HS-27A (cell line): Measurements from ENCODE around the gene SHTN1.

Source experiments
- DNase-seq: peaks from one replicate; pipeline ENCODE4 v3.0.0-alpha.2; 2012; ENCODE audit warnings: low read depth, missing footprints

Gene SHTN1

GRCh38 chr10:116868722-116869121 lies 136.3 kb downstream of the SHTN1 start:
- no peak for DNase-seq

DNA sequence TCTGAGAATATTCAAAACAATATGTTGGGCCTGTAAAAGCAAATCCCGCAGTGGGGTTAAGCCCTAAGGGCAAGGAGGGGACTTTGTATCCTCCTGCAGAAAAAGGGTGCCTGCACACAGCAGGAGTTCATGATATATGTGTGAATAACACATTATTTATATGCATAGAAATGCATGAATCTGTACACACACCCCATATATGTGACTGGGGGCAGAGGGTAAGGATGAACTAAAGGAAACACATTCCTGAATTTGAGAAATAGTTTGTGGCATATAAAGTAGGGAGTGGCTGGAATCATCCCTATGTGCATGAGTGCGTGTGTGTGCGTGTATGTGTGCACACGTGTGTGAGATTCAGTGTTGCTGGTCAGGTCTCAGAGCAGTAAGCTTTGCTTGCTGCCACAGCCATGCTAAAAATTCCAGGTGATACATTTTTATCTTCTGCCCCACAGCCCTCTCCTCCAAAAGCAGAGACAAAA lies 136.8 kb downstream of the SHTN1 start:
- no peak for DNase-seq

DNA sequence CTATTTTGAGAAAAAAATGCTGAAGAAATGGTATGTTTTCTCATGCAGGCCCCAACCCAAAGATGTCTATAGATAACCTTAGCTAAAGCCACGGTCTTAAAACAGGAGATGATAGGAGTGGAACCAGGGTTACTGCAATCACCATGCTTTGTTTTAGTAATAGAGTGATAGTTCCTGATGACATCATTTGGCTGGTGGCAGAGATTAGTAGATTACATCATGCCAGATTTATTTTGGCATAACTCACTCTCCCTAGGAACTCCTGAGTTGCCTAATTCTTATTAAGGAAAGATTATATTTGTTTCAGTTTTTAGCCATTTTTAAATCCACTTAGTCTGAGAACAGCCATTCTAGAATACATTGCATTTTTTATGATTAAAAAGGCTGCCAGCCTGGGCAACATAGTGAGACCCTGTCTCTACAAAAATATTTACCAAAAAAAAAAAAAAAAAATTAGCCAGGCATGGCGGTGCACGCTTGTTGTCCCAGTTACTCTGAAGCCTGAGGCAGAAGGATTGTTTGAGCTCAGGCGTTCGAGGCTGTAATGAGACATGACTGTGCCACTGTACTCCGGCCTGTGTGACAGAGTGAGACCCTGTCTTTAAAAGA lies 137.9 kb downstream of the SHTN1 start:
- DNase-seq = no peak

DNA sequence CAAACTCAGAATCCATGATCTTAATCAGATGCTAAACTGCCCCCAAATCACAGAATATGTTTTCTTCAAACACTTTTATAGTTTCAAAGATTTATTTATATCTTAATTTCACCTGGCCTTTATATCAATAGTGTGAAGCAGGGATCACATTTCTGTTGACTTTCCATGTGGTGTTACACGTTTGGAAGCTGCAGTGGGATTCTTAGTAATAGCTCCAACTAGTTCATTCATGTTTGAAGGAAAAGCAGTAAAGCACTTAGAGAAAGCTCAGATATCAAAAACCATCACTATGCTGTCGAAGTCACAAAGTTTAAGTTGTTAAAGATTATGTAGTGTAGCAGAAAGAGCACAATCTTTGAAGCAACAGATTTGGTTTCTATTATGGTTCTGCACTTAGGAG lies 138.9 kb downstream of the SHTN1 start:
- no peak for DNase-seq

DNA sequence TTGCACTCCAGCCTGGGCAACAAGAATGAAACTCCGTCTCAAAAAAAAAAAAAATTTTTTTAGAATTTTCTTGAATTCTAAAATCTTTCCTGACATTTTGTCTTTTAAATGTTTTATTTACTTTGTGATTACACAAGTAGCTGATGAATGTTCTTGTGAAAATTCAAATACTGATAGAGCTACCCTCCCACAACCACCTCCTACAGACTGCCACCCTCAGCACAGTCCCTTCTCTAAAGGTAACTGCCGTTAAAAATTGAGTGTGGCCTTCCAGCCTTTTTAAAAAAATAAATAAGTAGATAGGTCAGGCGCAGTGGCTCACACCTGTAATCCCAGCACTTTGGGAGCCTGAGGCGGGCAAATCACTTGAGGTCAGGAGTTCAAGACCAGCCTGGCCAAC lies 140.6 kb downstream of the SHTN1 start:
- no peak for DNase-seq

DNA sequence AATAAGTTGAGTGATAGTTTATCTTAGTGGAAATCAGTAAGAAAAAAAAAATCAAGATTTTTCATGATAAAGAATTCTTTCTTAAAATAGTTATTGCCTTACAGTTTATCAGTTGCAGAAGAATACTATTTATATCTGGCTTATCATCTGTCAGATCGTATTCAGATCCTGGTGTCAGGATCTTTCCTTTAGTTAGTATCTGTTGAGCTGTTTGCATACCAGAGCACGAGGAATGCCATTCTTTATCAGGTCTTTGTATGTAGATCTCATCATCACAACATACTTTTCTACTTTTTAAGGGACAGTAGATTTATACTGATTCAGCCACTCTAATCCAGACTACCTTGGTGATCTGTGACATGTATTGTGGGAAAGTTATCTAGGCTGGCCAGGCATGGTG lies 143.2 kb downstream of the SHTN1 start:
- DNase-seq = no peak

DNA sequence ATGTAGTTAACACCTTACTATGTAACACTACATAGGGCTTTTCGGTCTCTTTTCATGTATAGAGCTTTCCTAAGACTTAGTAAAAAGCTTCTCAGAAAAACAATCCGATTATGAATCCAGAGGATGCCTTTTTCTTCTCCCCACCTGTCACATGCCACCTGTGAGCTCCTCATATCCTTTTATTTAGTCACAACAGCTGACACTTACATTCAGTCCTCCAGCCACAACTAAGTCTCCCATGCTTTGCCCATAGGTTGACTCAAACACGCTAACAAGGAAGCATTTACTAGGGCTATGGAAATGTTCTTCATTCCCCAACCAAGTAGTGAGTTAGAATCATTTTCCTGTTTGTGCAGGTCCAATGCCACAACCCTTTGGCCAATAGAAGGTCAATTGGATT lies 147.8 kb downstream of the SHTN1 start:
- no peak for DNase-seq

- DNase-seq = no peak
Observed at GRCh38 chr10:116853701-116854100, 151.3 kb downstream of the SHTN1 start.

DNA sequence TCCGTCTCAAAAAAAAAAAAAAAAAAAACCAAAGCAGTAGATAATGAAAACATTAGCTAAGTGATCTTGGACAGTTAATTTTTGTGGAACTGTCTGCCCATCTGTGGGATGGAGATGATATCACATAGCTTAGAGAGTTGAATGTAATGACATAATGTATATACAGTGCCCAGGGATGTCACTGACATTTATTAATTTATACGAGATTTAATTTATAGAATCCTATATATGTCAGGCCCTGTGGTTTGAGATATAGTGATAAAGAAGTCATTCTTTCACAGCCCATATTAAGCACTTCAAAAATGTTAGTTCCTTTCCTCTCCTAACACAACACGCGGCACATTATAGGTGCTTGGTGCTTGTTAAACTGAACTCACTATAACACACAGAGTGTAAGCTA lies 151.7 kb downstream of the SHTN1 start:
- DNase-seq = no peak

GRCh38 chr10:116852246-116852645 lies 152.7 kb downstream of the SHTN1 start:
- DNase-seq = no peak

GRCh38 chr10:116850058-116850611 lies 154.9 kb downstream of the SHTN1 start:
- DNase-seq = no peak

GRCh38 chr10:116849248-116850057 lies 155.5 kb downstream of the SHTN1 start, which contains the start of gene ENO4:
Gene ENO4 (plus strand): TSS chr10:116849499. CDS start chr10:116849567, 68 bp downstream.
- DNase-seq = no peak

GRCh38 chr10:116848944-116849247 lies 156.1 kb downstream of the SHTN1 start:
- no peak for DNase-seq

- no peak for DNase-seq
Observed at GRCh38 chr10:116848032-116848943, 156.7 kb downstream of the SHTN1 start.

GRCh38 chr10:116845823-116846222 lies 159.2 kb downstream of the SHTN1 start:
- no peak for DNase-seq

DNA sequence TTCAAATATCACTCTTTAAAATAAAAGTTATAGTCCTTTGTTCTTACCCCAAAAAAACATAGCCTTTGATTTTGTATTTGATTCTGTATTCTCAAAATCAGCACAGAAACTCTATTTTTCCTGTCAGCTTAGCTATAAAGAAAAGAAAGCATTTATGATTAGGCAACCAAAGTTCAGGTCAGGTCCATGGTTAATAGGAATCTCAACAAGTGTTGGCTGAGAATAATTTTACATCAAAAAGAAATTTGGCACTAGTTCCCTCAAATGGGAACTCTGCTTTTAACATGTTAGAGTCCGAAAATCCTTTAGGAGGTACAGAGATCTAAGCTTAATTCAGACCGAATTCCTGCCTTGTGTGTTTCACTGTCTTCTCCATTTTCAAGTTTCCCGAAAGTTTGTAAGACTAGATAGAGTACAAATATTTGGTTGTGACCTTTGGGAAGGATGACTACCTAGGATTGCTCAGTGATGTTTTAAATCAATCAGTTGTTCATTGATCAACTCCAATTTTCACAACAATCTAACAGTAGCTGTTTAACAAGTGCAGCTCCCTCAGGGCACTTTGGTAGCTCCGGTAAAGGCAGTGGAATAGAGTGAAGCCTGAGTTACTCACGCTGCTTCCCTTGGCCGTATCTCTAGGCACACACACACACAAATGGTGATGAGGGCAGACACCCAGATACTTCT lies 164.5 kb downstream of the SHTN1 start:
- no peak for DNase-seq

GRCh38 chr10:116838143-116838725 lies 166.8 kb downstream of the SHTN1 start:
- no peak for DNase-seq

- no peak for DNase-seq
Observed at GRCh38 chr10:116836902-116837523, 168.0 kb downstream of the SHTN1 start.

- DNase-seq = no peak
Observed at GRCh38 chr10:116836083-116836482, 168.9 kb downstream of the SHTN1 start.

DNA sequence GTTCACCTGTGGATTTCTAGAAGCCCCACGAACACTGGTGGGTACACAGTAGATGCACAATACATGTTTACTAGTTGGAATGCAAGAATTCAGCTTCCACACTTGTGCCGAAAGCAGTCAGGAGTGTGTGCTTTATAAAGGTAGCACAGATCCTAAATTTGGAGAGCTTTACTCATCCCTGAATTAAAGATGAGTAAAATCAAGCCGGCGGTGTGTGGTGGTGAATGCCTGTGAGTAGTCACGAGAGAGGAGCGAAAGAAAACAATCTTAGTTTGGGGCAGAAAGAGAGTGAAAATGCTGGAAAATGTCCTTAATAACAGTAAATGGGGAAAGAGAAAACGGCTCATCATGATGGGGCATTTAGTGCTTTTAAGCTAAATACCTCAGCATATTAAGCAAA lies 169.3 kb downstream of the SHTN1 start:
- DNase-seq = no peak
